Uterus (tissue), 2 donors: Measurements from ENCODE around the gene SMCO1.

Experiments used
- POLR2A ChIP-seq, 2 donors: fragments of 450-650 bp; IDR thresholded peaks; one replicate each; pipeline ENCODE4 v1.6.1; 2016; ENCODE audit warnings: antibody characterized with exemption in 2 of 2, mild to moderate bottlenecking in 1 of 2, moderate library complexity in 1 of 2
- TF ChIP-seq, protein P1 (sequence below), 4 experiments: fragments of 200-600 bp in 2 of 4; fragments of 450-650 bp in 2 of 4; sonication (generic) in 2 of 4; IDR thresholded peaks; one replicate each; pipeline ENCODE4 v1.5.1; 2016 to 2019; ENCODE audit warnings: antibody characterized with exemption in 4 of 4, mild to moderate bottlenecking in 2 of 4, moderate library complexity in 1 of 4

DNA sequence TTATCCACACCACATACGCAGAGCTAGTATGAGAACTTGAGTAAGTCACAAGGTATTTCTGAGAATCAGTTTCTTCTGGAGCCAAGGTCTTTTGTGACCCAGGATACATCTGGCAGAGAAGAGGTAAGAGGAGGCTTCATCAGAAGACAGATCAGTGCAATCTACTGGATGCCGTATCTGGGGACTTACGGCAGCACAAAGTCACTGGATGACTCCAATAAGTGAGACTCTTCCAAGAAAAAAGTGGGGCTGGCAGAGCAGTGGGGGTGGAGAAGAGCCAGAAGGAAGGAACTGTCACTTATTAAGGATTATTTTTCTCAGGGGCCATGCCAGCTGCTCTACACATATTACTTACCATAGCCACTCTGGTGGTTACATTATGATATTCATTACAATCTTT lies 51.3 kb downstream of the SMCO1 start:
- TF ChIP-seq POLR2A (IDR thresholded peaks at IDR 0.05), result no peak
- TF ChIP-seq, protein P1, sequence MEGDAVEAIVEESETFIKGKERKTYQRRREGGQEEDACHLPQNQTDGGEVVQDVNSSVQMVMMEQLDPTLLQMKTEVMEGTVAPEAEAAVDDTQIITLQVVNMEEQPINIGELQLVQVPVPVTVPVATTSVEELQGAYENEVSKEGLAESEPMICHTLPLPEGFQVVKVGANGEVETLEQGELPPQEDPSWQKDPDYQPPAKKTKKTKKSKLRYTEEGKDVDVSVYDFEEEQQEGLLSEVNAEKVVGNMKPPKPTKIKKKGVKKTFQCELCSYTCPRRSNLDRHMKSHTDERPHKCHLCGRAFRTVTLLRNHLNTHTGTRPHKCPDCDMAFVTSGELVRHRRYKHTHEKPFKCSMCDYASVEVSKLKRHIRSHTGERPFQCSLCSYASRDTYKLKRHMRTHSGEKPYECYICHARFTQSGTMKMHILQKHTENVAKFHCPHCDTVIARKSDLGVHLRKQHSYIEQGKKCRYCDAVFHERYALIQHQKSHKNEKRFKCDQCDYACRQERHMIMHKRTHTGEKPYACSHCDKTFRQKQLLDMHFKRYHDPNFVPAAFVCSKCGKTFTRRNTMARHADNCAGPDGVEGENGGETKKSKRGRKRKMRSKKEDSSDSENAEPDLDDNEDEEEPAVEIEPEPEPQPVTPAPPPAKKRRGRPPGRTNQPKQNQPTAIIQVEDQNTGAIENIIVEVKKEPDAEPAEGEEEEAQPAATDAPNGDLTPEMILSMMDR (IDR thresholded peaks at IDR 0.05), result no peak
